HUES48 (cell line): ENCODE data around the gene ZPR1.
"Not testable (repeated sequence)": the region's sequence is repeated elsewhere in the genome, so short reads cannot be mapped to it uniquely, and the experiment has no call there.

ENCODE experiments used
- H3K27ac ChIP-seq: one replicate; pipeline ENCODE4 v1.7.0; 2013; ENCODE audit warnings: low read depth, low read length, inconsistent platforms
- H3K27me3 ChIP-seq: 2 replicates; pipeline ENCODE4 v1.6.1; 2013; ENCODE audit warnings: mild to moderate bottlenecking, low read length; ENCODE audit not compliant: control insufficient read depth, insufficient read depth
- H3K36me3 ChIP-seq: 2 replicates; pipeline ENCODE4 v1.6.1; 2013; ENCODE audit warnings: low read length; ENCODE audit not compliant: control insufficient read depth, insufficient read depth
- H3K4me1 ChIP-seq: 2 replicates; pipeline ENCODE4 v1.6.1; 2013; ENCODE audit warnings: mild to moderate bottlenecking, low read length; ENCODE audit not compliant: control insufficient read depth, insufficient read depth
- H3K4me3 ChIP-seq: 2 replicates; pipeline ENCODE4 v1.5.1; 2013; ENCODE audit warnings: mild to moderate bottlenecking, low read depth, low read length
- H3K9ac ChIP-seq: 2 replicates; pipeline ENCODE4 v1.6.1; 2013; ENCODE audit warnings: mild to moderate bottlenecking, low read depth, low read length, moderate library complexity
- H3K9me3 ChIP-seq: 2 replicates; pipeline ENCODE4 v1.6.1; 2013; ENCODE audit warnings: low read length; ENCODE audit not compliant: control insufficient read depth, insufficient read depth

Gene ZPR1

DNA sequence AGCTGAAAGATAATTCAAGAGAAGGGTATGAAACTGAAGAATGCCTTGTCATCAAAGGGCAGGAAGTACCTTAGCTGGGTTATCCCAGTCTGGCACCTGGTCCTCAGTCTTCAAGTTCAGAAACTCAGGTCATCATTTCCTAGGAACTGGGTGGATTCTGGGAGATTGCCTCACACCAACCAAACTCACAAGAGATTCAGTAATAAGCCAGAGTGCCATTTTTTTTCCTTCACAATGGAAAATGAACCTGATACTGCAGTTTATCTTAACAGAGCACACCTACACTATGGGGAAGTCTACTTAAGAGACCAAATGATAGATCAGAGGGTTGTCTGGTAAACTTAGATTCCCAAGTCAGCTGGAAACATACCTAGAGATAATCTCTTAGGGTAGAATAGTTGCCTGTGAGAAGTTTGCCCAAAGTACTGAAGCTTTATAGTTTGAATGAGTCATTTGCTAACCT, 11.3 kb downstream of the ZPR1 start:
- no peak overlapping the region for H3K9ac ChIP-seq
- H3K4me3 ChIP-seq: no peak overlapping the region
- no peaks in the 10 kb centered on the region for H3K9me3 ChIP-seq
- H3K4me1 ChIP-seq: peaks cover 8% of the 10 kb centered on the region; the same call in 1 of the 2 replicates
- peaks cover 53% of the 10 kb centered on the region for H3K36me3 ChIP-seq
- no peak overlapping the region for H3K27ac ChIP-seq
- no peaks in the 10 kb centered on the region for H3K27me3 ChIP-seq

DNA sequence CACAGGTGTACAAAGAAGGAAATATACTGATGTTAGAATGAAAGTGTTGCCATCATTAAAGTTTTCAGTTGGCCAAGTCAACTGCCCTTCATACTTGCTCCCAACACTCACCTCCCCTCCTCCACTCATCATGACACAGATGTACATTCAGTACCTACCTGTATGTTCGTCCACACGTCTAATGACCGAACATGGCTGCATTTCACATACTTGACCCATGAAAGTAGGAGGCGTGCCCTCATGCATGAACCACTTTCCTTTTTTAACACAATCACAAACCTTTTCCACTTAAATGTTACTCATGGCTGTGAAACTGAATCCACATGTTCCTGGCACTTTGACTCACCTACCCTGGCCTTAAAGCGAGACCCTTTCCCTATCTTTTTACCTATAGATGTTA, 11.8 kb downstream of the ZPR1 start:
- Histone ChIP-seq H3K9ac (no peak overlapping the region), H3K27ac (no peak overlapping the region), H3K4me1 (peaks cover 10% of the 10 kb centered on the region; the same call in 1 of the 2 replicates), H3K4me3 (no peak overlapping the region), H3K27me3 (no peaks in the 10 kb centered on the region), H3K9me3 (no peaks in the 10 kb centered on the region), H3K36me3 (peaks cover 48% of the 10 kb centered on the region)

DNA sequence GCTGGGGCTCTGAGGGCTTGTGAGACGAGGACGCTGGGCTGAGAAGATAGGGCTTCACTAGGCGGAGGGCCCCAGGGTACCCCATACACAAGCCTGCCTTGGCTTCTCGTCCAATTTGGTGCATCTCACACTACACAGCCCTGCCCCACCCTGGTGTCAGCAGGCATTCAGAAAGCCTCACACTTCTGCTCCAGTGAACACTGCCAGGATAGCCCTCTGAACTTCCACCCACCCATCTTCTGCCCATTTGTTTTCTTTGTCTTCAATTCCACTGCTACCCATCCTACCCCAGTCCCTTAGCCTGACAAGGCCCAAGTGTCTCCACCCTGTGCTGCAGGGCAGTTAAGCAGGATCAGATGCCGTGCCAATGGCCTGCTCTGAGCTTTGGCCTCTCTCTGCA, 13.2 kb downstream of the ZPR1 start:
- no peaks in the 10 kb centered on the region for H3K27me3 ChIP-seq
- no peak overlapping the region for H3K9ac ChIP-seq
- H3K9me3 ChIP-seq: no peaks in the 10 kb centered on the region
- H3K4me3 ChIP-seq: no peak overlapping the region
- H3K4me1 ChIP-seq: peaks cover 10% of the 10 kb centered on the region; the same call in 1 of the 2 replicates
- no peak overlapping the region for H3K27ac ChIP-seq
- peaks cover 42% of the 10 kb centered on the region for H3K36me3 ChIP-seq

DNA sequence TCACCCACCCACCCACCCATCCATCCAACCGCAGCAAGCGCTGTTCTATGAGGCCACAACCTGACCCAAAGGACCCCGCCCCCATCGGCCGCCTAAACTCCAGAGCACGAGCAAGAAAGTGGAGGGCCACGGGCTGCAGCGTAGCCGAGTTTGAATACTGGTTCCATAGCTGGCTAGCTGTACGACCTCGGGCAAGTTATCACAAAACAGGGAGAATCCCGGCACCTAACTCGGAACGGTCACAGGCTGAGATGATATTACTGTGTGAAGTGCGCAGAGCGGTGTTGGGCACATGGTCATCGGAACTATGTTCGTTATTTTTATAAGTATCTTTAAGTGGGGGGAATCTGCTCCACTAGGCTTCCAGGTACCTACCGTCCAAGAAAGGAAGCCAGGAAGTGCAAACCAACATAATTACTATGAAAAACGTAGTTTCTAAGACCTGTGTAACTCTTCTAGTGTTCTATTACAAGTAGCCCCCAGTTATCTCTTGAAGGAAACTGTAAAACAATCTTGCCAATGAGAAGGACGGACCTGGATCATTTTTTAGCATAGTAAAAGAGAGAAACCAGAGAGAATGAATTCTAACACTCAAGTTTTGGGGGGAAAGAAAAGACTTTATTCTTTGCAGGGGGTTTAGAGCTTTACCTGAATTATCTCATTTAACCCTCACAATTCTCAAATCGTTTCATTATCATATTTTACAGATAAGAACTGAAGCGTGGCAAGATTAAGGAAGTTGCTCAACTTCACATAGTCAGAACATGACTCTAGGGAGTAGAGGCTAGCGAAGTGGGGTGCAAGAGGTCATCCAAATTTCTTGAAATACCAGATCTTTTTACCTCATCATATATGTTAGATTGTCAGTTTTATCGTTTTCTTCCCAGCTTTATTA, 14.4 kb downstream of the ZPR1 start:
- H3K9ac ChIP-seq: peak overlapping the region; percentile 75
- H3K4me1 ChIP-seq: peaks cover 10% of the 10 kb centered on the region; the same call in 1 of the 2 replicates
- H3K36me3 ChIP-seq: peaks cover 40% of the 10 kb centered on the region
- H3K27ac ChIP-seq: peak overlapping the region; percentile 96
- no peaks in the 10 kb centered on the region for H3K9me3 ChIP-seq
- H3K27me3 ChIP-seq: no peaks in the 10 kb centered on the region
- peak overlapping the region; percentile 95 for H3K4me3 ChIP-seq

DNA sequence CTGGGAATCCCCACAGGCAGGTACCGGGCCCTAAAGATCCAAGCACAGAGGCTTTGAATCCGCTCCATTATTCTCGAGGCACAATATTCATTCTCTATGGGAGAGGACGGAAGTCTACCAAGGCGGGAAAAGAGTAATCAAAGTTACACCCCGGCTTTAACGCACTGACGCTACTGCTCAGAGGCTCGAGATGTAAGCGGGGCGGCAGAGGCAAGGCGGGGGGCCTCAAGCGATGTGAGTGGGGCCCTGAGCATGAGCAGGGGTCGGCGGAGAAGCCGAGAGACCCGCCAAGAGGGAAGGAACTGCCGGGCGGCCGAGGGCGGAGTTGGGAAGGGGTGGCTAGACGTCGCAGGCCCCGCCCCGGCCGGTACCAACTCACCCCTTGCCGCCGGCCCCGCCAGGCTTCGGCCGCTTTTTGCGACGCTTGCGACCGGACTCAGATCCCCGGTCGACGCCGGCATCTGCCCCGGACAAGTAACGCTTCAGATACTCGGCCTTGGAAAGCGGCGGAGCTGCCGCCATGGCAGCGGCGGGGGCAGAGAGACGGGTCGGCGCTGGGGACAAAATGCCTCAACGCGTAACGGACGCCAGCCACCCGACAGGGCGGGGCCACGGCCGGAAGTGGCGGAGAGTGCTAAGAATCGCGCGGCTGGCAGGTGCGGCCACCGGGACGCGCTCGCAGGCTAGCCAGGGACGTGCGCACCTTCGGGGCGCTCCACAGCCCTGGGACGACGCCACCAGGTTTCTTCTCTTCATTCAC, 15.2 kb downstream of the ZPR1 start, which contains the start of gene BUD13:
BUD13 (minus strand) TSS at position 545 of the 760 bp plus-strand sequence; CDS start at position 522, 23 bp downstream.
- Histone ChIP-seq H3K27ac (peak within 1 kb of the TSS; percentile 96), H3K36me3 (peaks cover 40% of the 10 kb centered on the region), H3K4me3 (peak within 1 kb of the TSS; percentile 95), H3K4me1 (peaks cover 10% of the 10 kb centered on the region; the same call in 1 of the 2 replicates), H3K9ac (peak within 1 kb of the TSS; percentile 82), H3K27me3 (no peaks in the 10 kb centered on the region), H3K9me3 (no peaks in the 10 kb centered on the region)

DNA sequence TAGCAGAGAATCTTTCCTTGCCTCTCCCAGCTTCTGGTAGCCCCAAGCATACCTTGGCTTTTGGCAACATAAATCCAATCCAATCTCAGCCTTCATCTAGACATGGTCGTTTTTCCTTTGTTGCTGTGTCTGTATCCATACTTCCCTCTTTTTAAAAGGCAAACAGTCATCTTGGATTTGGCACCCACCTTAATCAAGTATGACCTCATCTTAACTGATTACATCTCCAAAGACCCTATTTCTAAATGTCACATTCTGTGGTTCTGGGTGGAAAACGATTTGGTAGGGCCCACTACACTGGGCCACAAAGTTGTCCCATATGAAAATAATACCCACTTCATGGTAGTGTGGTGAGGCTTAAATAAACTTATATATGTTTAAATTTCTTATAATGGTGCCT, 15.9 kb downstream of the ZPR1 start:
- H3K36me3 ChIP-seq: peaks cover 38% of the 10 kb centered on the region

DNA sequence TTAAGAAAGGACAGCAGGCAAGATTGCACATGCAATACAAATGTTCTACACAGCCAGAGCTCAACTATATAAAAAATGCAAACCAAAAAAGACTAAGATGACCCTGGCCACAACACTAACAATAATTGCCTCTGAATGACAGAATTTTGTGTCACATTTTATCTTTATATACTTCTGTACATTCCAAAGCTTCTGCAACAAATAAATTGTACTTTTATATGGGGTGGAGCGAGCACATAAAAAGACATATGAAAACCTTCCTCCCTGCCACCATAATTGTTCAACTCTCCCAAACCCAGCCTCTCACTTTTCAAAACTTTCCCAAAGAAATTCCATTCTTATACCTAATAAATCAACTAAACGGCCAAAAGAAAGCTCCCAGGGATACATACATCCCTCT, 25.7 kb downstream of the ZPR1 start:
- H3K4me3 ChIP-seq: no peak overlapping the region
- no peaks in the 10 kb centered on the region for H3K27me3 ChIP-seq
- H3K4me1 ChIP-seq: no peaks in the 10 kb centered on the region
- H3K36me3 ChIP-seq: peaks cover 91% of the 10 kb centered on the region
- no peaks in the 10 kb centered on the region for H3K9me3 ChIP-seq
- no peak overlapping the region for H3K27ac ChIP-seq
- no peak overlapping the region for H3K9ac ChIP-seq

More for the DNA sequence above, 15.9 kb downstream of the ZPR1 start:
- H3K27me3 ChIP-seq: no peaks in the 10 kb centered on the region
- H3K9me3 ChIP-seq: no peaks in the 10 kb centered on the region
- H3K9ac ChIP-seq: peak overlapping the region; percentile 82
- H3K27ac ChIP-seq: peak overlapping the region; percentile 96
- peak overlapping the region; percentile 95 for H3K4me3 ChIP-seq
- peaks cover 10% of the 10 kb centered on the region; the same call in 1 of the 2 replicates for H3K4me1 ChIP-seq

DNA sequence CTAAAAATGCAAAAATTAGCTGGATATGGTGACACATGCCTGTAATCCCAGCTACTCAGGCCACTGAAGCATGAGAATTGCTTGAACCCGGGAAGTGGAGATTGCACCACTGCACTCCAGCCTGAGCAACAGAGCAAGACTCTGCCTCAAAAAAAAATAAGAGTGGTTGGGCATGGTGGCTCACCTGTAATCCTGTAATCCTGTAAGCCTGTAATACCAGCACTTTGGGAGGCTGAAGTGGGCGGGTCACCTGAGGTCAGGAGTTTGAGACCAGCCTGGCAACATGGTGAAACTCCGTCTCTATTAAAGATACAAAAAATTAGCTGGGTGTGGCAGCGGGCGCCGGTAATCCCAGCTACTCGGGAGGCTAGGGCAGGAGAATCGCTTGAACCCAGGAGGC, 31.8 kb downstream of the ZPR1 start:
- not testable (repeated sequence) for H3K9ac ChIP-seq, H3K4me1 ChIP-seq, H3K9me3 ChIP-seq, H3K4me3 ChIP-seq, H3K27ac ChIP-seq, H3K27me3 ChIP-seq
- peaks cover 93% of the 10 kb centered on the region for H3K36me3 ChIP-seq

DNA sequence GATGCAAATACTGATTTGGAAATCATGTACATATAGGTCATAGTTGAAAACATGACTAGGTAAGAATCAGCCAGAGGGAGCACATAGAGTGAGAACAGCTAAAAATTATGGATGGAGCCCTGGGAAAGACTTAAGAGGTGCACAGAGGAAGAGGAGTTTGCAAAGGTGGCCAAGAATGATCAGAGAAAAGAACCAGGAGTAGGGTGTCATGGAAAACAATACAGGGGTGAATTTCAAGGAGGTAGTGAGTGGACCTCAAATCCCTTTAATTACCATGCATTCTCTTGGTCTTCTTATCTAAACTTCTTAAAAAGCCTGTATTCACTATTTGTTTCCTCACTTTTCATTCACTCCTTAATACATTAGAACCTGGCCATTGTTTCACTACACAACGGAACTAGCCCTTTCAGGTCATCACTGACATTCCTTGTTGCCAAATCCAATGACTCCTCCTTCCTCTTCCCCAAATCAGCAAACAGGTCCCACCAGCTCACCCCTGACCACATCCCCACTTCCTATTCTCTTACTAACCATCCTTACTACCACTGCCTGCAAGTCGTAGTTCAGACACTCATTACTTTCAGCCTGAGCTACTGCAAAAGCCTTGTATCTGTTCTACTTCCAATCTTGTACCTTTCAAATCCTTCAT, 37.6 kb downstream of the ZPR1 start:
- H3K27me3 ChIP-seq: no peaks in the 10 kb centered on the region
- H3K9ac ChIP-seq: no peak overlapping the region
- H3K27ac ChIP-seq: no peak overlapping the region
- H3K4me3 ChIP-seq: no peak overlapping the region
- H3K9me3 ChIP-seq: no peaks in the 10 kb centered on the region
- peaks cover 93% of the 10 kb centered on the region for H3K36me3 ChIP-seq
- no peaks in the 10 kb centered on the region for H3K4me1 ChIP-seq

DNA sequence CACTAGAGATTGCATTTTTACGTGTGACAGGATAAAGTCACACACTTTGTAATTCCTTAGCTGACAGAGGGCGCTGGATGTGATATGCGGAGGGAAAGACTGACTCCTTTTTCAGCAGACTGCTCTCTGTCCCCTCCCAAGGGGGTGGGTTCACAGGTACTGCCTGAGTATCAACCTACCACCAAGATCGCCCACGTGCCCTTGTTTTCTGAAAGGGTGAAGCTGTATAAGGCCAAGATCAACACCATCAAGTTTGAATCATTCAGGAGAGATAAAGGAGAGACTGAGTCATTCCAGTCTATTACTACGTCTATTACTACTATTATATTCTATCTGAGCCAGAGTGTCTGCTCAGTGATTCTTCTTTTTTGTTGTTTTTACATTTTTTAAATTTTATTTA, 45.7 kb downstream of the ZPR1 start:
- no peak overlapping the region; the same call in 1 of the 2 replicates for H3K9ac ChIP-seq
- no peak overlapping the region for H3K4me3 ChIP-seq
- no peak overlapping the region for H3K27ac ChIP-seq
- no peaks in the 10 kb centered on the region for H3K9me3 ChIP-seq
- H3K27me3 ChIP-seq: no peaks in the 10 kb centered on the region
- H3K4me1 ChIP-seq: peaks cover 12% of the 10 kb centered on the region
- peaks cover 15% of the 10 kb centered on the region for H3K36me3 ChIP-seq
